ENCODE measurements around the gene NT5C.

The NT5C gene

DNA sequence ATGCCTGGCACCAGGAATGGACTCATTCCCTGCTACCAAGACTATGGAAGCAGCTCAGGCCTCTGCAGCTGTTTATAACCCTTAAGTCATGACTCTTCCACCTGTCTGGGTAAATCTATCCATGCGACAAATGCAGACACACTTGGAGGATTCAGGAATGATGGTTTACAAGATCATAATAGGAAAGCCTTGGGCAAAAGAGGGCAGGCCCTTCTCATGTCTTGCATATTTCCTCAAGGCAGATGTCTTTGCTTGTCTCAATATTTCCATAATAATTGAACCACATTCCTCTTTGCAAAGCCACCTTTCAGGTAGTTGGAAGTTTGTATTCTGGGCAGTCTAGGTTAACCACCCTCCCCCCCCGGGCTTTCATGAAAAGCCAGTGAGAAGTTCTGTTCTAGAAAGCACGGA is 23.7 kb upstream of the NT5C start:
- no peaks in the 10 kb centered on the region for H3K36me3 ChIP-seq (ENCODE audit: control insufficient read depth, insufficient read depth, low read length)
- peaks cover 25% of the 10 kb centered on the region for H3K4me1 ChIP-seq (ENCODE audit: control insufficient read depth, insufficient read depth, low read length)
- H3K27me3 ChIP-seq (ENCODE audit: control insufficient read depth, insufficient read depth, low read length) = no peaks in the 10 kb centered on the region
- no peak overlapping the region for H3K4me3 ChIP-seq (ENCODE audit: low read length)
- no peaks in the 10 kb centered on the region for H3K9me3 ChIP-seq (ENCODE audit: control insufficient read depth, low read length)
- H3K9ac ChIP-seq (ENCODE audit: low read length) = no peak overlapping the region

DNA sequence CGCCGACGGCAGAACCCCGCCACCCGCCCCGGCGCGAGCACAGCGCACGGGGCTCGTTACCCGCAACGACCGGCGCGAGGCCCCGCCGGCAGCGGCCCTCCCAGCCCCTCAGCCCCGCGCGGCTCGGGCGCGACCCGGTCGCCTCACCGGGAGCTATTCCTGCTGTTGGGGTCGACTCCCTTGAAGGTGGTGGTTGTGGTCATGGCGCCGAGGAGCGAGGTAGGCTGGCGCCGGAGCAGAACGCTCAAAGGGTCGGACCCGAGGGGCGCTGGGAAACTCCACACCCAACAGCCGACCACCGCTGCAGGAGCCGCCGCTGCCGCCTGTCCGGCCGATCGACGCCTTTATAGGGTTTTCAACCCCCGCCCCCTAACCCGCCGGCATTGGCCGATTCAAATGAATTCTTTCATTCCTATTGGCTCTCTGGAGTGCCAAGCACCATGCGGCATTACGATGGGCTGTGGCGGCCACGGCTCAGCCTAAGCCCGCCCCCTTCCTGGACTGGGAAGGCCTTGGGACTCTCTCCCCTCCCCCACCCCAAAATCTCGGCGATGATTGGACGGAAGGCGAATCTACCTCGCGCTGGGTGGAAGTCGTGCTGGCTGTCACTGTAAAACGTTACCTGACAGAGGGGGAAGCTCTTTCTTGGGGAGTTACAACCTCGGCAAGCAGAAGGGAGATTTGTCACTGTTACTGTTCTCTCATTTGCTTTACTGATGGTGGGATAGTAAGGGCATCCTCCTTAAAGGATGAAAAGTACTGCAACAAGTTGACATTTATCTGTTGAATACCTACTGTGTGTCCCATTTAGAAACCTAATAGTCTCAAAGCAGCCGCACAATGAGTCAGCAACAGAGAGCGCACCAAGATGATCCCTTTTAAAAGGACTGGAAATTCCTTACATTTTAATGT is 22.9 kb upstream of the NT5C start, which contains the start of gene JPT1:
TSS of gene JPT1 (minus strand) at position 318 of the 912 bp plus-strand sequence. CDS start at position 203, 115 bp downstream.
- H3K4me1 ChIP-seq (ENCODE audit: control insufficient read depth, insufficient read depth, low read length) = peaks cover 17% of the 10 kb centered on the region
- peak within 1 kb of the TSS; percentile 64 for H3K9ac ChIP-seq (ENCODE audit: low read length)
- peak within 1 kb of the TSS; percentile 73 for H3K4me3 ChIP-seq (ENCODE audit: low read length)
- no peaks in the 10 kb centered on the region for H3K27me3 ChIP-seq (ENCODE audit: control insufficient read depth, insufficient read depth, low read length)
- no peaks in the 10 kb centered on the region for H3K36me3 ChIP-seq (ENCODE audit: control insufficient read depth, insufficient read depth, low read length)
- no peaks in the 10 kb centered on the region for H3K9me3 ChIP-seq (ENCODE audit: control insufficient read depth, low read length)

DNA sequence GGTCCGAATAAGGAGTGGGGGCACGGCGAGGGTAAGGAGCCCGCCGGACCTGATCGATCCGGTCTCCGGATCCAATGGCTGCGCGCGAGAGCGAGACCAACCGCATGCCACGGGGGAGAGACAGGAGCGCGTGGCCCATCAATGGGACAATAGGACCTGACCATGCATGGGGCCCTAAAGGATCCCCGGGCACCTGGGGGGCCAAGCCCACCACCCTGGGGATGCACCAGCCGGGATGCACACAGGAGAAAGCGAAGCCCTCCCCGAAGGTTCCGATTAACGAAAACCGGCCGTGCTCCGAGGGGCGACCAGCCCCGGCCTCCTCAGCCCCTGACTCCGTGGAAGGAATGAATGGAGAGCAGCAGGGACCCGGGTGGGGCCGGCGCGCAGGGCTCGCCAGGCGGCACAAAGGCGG is 22.2 kb upstream of the NT5C start:
- Histone ChIP-seq H3K9me3 (ENCODE audit: control insufficient read depth, low read length) (no peaks in the 10 kb centered on the region), H3K27me3 (ENCODE audit: control insufficient read depth, insufficient read depth, low read length) (no peaks in the 10 kb centered on the region), H3K4me3 (ENCODE audit: low read length) (peak overlapping the region; percentile 73), H3K4me1 (ENCODE audit: control insufficient read depth, insufficient read depth, low read length) (peaks cover 14% of the 10 kb centered on the region), H3K36me3 (ENCODE audit: control insufficient read depth, insufficient read depth, low read length) (no peaks in the 10 kb centered on the region), H3K9ac (ENCODE audit: low read length) (peak overlapping the region; percentile 64)

GRCh38 chr17:75152922-75153779 is 21.6 kb upstream of the NT5C start:
- no peaks in the 10 kb centered on the region for H3K9me3 ChIP-seq (ENCODE audit: control insufficient read depth, low read length)
- no peaks in the 10 kb centered on the region for H3K27me3 ChIP-seq (ENCODE audit: control insufficient read depth, insufficient read depth, low read length)
- peaks cover 15% of the 10 kb centered on the region for H3K4me1 ChIP-seq (ENCODE audit: control insufficient read depth, insufficient read depth, low read length)
- H3K4me3 ChIP-seq (ENCODE audit: low read length) = peak overlapping the region; percentile 73
- peak overlapping the region; percentile 64 for H3K9ac ChIP-seq (ENCODE audit: low read length)
- no peaks in the 10 kb centered on the region for H3K36me3 ChIP-seq (ENCODE audit: control insufficient read depth, insufficient read depth, low read length)

DNA sequence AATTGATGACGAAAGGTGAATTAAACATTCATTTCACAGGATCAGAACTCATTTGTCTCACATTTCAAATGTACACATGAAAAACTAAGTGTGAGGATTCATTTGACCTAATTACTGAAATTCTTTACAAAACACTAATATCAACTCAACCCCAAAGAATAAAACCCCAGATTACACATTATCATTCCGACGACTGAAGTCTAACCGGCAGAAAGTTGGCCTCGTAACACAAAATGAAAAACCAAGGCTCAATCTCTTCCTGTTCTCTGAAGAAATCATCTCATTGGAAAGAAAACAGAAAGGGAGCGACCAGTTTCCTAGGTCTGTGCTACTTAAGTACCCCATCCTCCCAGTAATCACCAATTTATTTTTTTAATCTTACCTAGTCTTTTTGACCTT is 21.0 kb upstream of the NT5C start:
- Histone ChIP-seq H3K9ac (ENCODE audit: low read length) (peak overlapping the region; percentile 64), H3K4me3 (ENCODE audit: low read length) (no peak overlapping the region), H3K27me3 (ENCODE audit: control insufficient read depth, insufficient read depth, low read length) (no peaks in the 10 kb centered on the region), H3K4me1 (ENCODE audit: control insufficient read depth, insufficient read depth, low read length) (peaks cover 21% of the 10 kb centered on the region), H3K9me3 (ENCODE audit: control insufficient read depth, low read length) (no peaks in the 10 kb centered on the region), H3K36me3 (ENCODE audit: control insufficient read depth, insufficient read depth, low read length) (peaks cover 1% of the 10 kb centered on the region)

GRCh38 chr17:75151930-75152329 is 20.4 kb upstream of the NT5C start:
- no peak overlapping the region for H3K4me3 ChIP-seq (ENCODE audit: low read length)
- no peaks in the 10 kb centered on the region for H3K9me3 ChIP-seq (ENCODE audit: control insufficient read depth, low read length)
- H3K27me3 ChIP-seq (ENCODE audit: control insufficient read depth, insufficient read depth, low read length) = no peaks in the 10 kb centered on the region
- H3K36me3 ChIP-seq (ENCODE audit: control insufficient read depth, insufficient read depth, low read length) = peaks cover 4% of the 10 kb centered on the region
- H3K9ac ChIP-seq (ENCODE audit: low read length) = no peak overlapping the region
- peaks cover 24% of the 10 kb centered on the region for H3K4me1 ChIP-seq (ENCODE audit: control insufficient read depth, insufficient read depth, low read length)

DNA sequence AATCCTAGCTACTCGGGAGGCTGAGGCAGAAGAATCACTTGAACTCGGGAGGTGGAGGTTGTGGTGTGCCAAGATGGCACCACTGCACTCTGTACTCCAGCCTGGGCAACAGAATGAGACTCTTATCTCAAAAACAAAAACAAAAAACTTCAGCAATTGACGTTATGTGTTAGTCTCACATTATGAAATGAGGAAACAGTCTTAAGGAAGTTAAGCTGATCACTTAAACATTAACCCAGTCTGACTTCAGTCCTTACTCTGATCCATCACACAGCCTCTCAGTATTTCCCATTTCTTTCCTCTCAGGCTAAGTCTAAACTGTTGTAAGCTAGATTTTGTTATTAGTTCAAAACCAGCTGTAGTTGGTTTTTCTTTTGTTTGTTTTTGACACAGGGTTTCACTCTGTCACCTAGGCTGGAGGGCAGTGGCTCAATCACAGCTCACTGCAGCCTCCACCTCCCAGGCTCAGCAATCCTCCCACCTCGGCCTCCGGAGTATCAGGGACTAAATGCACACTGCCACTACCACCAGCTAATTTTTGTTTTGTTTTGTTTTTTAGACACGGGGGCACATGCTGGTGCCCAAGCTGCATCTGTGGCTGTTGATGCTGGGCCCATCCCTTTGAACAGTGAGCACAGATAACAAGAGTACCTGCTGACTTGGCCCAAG is 16.5 kb upstream of the NT5C start:
- H3K27me3 ChIP-seq (ENCODE audit: control insufficient read depth, insufficient read depth, low read length) = no peaks in the 10 kb centered on the region
- H3K4me3 ChIP-seq (ENCODE audit: low read length) = no peak overlapping the region
- peaks cover 19% of the 10 kb centered on the region for H3K4me1 ChIP-seq (ENCODE audit: control insufficient read depth, insufficient read depth, low read length)
- no peaks in the 10 kb centered on the region for H3K9me3 ChIP-seq (ENCODE audit: control insufficient read depth, low read length)
- peaks cover 10% of the 10 kb centered on the region for H3K36me3 ChIP-seq (ENCODE audit: control insufficient read depth, insufficient read depth, low read length)
- peak overlapping the region; percentile 9 for H3K9ac ChIP-seq (ENCODE audit: low read length)

DNA sequence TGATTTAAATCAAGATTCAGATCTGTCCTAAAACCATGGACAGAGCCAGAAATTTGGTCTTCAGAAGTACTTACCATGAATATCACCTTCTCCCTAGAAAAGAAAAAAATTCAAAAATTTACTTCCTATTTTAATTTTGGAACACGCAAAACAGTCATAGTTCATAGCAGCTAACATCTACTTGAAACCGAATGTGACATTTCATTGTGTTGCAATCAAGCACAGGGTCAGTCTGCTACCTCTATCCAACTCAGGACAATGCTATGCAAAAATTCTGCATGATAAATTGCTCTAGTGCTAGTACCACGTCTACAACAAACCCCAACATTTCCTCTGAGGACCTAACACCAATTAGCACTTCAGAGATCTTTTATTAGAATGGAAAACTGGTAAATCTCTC is 15.1 kb upstream of the NT5C start:
- peaks cover 16% of the 10 kb centered on the region for H3K36me3 ChIP-seq (ENCODE audit: control insufficient read depth, insufficient read depth, low read length)

DNA sequence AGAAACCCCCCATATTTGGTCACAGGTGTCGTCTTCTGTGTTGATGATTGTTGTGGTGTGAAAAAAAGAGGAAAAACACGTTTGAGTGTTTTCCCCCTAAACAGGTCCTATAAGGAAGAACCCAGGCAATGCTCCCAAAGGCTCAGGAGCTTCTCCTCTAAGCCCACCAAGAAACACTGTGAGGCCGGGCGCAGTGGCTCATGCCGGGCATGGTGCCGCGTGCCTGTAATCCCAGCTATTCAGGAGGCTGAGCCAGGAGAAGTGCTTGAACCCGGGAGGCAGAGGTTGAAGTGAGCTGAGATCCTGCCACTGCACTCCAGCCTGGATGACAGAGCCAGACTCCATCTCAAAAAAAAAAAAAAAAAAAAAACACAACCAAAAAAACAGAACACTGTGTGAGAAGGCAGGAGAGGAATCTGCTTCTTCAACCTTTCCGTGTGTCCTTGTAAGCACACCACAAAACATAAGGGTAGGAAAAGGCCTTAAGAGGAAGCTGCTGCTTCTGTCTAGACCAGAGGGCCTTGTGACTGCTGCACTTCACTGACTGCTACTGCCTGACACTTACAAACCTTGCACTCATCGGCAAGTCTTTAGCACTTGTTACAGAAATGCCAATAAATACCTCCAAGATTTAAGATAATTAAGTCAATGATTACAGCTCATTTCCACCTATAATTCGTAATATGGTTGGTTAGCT is 13.4 kb upstream of the NT5C start:
- H3K4me1 ChIP-seq (ENCODE audit: control insufficient read depth, insufficient read depth, low read length) = peaks cover 26% of the 10 kb centered on the region
- peaks cover 16% of the 10 kb centered on the region for H3K36me3 ChIP-seq (ENCODE audit: control insufficient read depth, insufficient read depth, low read length)
- no peaks in the 10 kb centered on the region for H3K27me3 ChIP-seq (ENCODE audit: control insufficient read depth, insufficient read depth, low read length)
- no peak overlapping the region for H3K9ac ChIP-seq (ENCODE audit: low read length)
- H3K9me3 ChIP-seq (ENCODE audit: control insufficient read depth, low read length) = no peaks in the 10 kb centered on the region
- H3K4me3 ChIP-seq (ENCODE audit: low read length) = no peak overlapping the region

More for the DNA sequence above, 15.1 kb upstream of the NT5C start:
- no peak overlapping the region for H3K9ac ChIP-seq (ENCODE audit: low read length)
- no peaks in the 10 kb centered on the region for H3K9me3 ChIP-seq (ENCODE audit: control insufficient read depth, low read length)
- H3K4me3 ChIP-seq (ENCODE audit: low read length) = no peak overlapping the region
- no peaks in the 10 kb centered on the region for H3K27me3 ChIP-seq (ENCODE audit: control insufficient read depth, insufficient read depth, low read length)
- H3K4me1 ChIP-seq (ENCODE audit: control insufficient read depth, insufficient read depth, low read length) = peaks cover 19% of the 10 kb centered on the region

GRCh38 chr17:75142236-75142971 is 10.9 kb upstream of the NT5C start:
- Histone ChIP-seq H3K36me3 (ENCODE audit: control insufficient read depth, insufficient read depth, low read length) (peaks cover 14% of the 10 kb centered on the region), H3K27me3 (ENCODE audit: control insufficient read depth, insufficient read depth, low read length) (no peaks in the 10 kb centered on the region), H3K4me3 (ENCODE audit: low read length) (no peak overlapping the region), H3K9me3 (ENCODE audit: control insufficient read depth, low read length) (no peaks in the 10 kb centered on the region), H3K4me1 (ENCODE audit: control insufficient read depth, insufficient read depth, low read length) (peaks cover 29% of the 10 kb centered on the region), H3K9ac (ENCODE audit: low read length) (no peak overlapping the region)

DNA sequence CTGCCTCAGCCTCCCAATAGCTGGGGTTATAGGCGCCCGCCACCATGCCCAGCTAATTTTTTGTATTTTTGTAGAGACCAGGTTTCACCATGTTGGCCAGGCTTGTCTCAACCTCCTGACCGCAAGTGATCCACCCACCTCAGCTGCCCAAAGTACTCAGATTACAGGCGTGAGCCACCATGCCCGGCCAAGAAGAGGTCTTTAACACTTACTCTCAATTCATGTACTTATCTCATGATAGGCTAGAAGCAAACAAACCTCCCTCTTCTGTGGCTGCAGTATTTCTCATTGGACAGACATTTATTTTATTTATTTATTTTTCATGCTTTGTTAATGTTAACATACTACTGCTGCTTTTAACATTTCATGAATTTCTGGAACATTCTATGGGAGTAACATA is 7.0 kb upstream of the NT5C start:
- no peak overlapping the region for H3K4me3 ChIP-seq (ENCODE audit: low read length)
- peaks cover 27% of the 10 kb centered on the region for H3K4me1 ChIP-seq (ENCODE audit: control insufficient read depth, insufficient read depth, low read length)
- H3K27me3 ChIP-seq (ENCODE audit: control insufficient read depth, insufficient read depth, low read length) = no peaks in the 10 kb centered on the region
- H3K36me3 ChIP-seq (ENCODE audit: control insufficient read depth, insufficient read depth, low read length) = peaks cover 9% of the 10 kb centered on the region
- no peak overlapping the region for H3K9ac ChIP-seq (ENCODE audit: low read length)
- H3K9me3 ChIP-seq (ENCODE audit: control insufficient read depth, low read length) = no peaks in the 10 kb centered on the region

All from mucosa of stomach (tissue), 1 donor.